ENCODE data around the gene RPA3. TPM values are rescaled to one million over a fixed set of nuclear protein-coding genes. Genes with fewer than 3 reads are reported as not detected.

The RPA3 gene
- total RNA-seq, 2 donors from 2014 or later, result 0.66 to 6.0 TPM

- no peak for DNase-seq
- H3K36me3 ChIP-seq (replicated peaks in 1 of 2; ENCODE audit: insufficient read depth in 1 of 2, low read depth in 2 of 2), result no peaks in the 10 kb centered on the region
- ATAC-seq, result no peak
- H3K27me3 ChIP-seq, result no peaks in the 10 kb centered on the region
- no peaks in the 10 kb centered on the region for H3K9me3 ChIP-seq
- H3K4me1 ChIP-seq, result peaks cover 35% of the 10 kb centered on the region
- H3K27ac ChIP-seq, result no peak overlapping the region
- TF ChIP-seq CTCF (IDR thresholded peaks at IDR 0.05) (no peak), POLR2A (IDR thresholded peaks at IDR 0.05) (no peak)
- no peak overlapping the region for H3K4me3 ChIP-seq
- WGBS, 2 donors, result 77 to 91% methylated on average over 3 of the region's 3 CpGs
- intact Hi-C loops (cut with DNase I), result no loop called here
Measured at GRCh38 chr7:7694542-7694941, 23.9 kb downstream of the RPA3 start.

- no peak for DNase-seq
- H3K27me3 ChIP-seq, result no peaks in the 10 kb centered on the region
- H3K36me3 ChIP-seq (replicated peaks in 1 of 2; ENCODE audit: insufficient read depth in 1 of 2, low read depth in 2 of 2), result no peaks in the 10 kb centered on the region
- ATAC-seq, result no peak
- no peak overlapping the region for H3K4me3 ChIP-seq
- TF ChIP-seq CTCF (IDR thresholded peaks at IDR 0.05) (no peak), POLR2A (IDR thresholded peaks at IDR 0.05) (no peak)
- H3K27ac ChIP-seq, result no peak overlapping the region
- H3K9me3 ChIP-seq, result no peaks in the 10 kb centered on the region
- intact Hi-C loops (cut with DNase I), result no loop called here
- peaks cover 32% of the 10 kb centered on the region for H3K4me1 ChIP-seq
Measured at GRCh38 chr7:7693881-7694280, 24.5 kb downstream of the RPA3 start.

- Histone ChIP-seq H3K4me1 (peaks cover 18% of the 10 kb centered on the region), H3K27me3 (no peaks in the 10 kb centered on the region), H3K4me3 (no peak overlapping the region), H3K36me3 (replicated peaks in 1 of 2; ENCODE audit: insufficient read depth in 1 of 2, low read depth in 2 of 2) (no peaks in the 10 kb centered on the region), H3K27ac (no peak overlapping the region), H3K9me3 (no peaks in the 10 kb centered on the region)
- ATAC-seq (no peak), DNase-seq (no peak)
- intact Hi-C loops (cut with DNase I), result no loop called here
- TF ChIP-seq CTCF (IDR thresholded peaks at IDR 0.05) (no peak), POLR2A (IDR thresholded peaks at IDR 0.05) (no peak)
- 85 to 88% methylated on average over 4 of the region's 4 CpGs for WGBS, 2 donors
Measured at GRCh38 chr7:7688956-7689355, 29.5 kb downstream of the RPA3 start.

GRCh38 chr7:7688310-7688709 lies 30.1 kb downstream of the RPA3 start:
- no peak for ATAC-seq
- DNase-seq, result no peak
- WGBS, 2 donors, result 40 to 46% methylated on average over 6 of the region's 6 CpGs
- H3K4me3 ChIP-seq, result no peak overlapping the region
- no peak overlapping the region for H3K27ac ChIP-seq
- H3K36me3 ChIP-seq (replicated peaks in 1 of 2; ENCODE audit: insufficient read depth in 1 of 2, low read depth in 2 of 2), result no peaks in the 10 kb centered on the region
- intact Hi-C loops (cut with DNase I), result no loop called here
- H3K9me3 ChIP-seq, result no peaks in the 10 kb centered on the region
- H3K4me1 ChIP-seq, result peaks cover 18% of the 10 kb centered on the region
- H3K27me3 ChIP-seq, result no peaks in the 10 kb centered on the region
- TF ChIP-seq POLR2A (IDR thresholded peaks at IDR 0.05) (no peak), CTCF (IDR thresholded peaks at IDR 0.05) (no peak)

- ATAC-seq (no peak), DNase-seq (no peak)
- intact Hi-C loops (cut with DNase I), result no loop called here
- WGBS, 2 donors, result 4 to 13% methylated on average over 1 of the region's 1 CpG
- Histone ChIP-seq H3K36me3 (replicated peaks in 1 of 2; ENCODE audit: insufficient read depth in 1 of 2, low read depth in 2 of 2) (no peaks in the 10 kb centered on the region), H3K4me3 (no peak overlapping the region), H3K27me3 (no peaks in the 10 kb centered on the region), H3K4me1 (peaks cover 18% of the 10 kb centered on the region), H3K27ac (no peak overlapping the region), H3K9me3 (no peaks in the 10 kb centered on the region)
- TF ChIP-seq POLR2A (IDR thresholded peaks at IDR 0.05), result no peak
- TF ChIP-seq CTCF (IDR thresholded peaks at IDR 0.05), result no peak
Measured at GRCh38 chr7:7687800-7688199, 30.6 kb downstream of the RPA3 start.
